Gastrocnemius medialis (tissue), 4 donors: ENCODE results near the gene ROBO2.

Experiments
- POLR2A ChIP-seq, 2 donors: fragments of 450-650 bp; IDR thresholded peaks; one replicate each; pipeline ENCODE4 v1.6.1; 2017; ENCODE audit warnings: antibody characterized with exemption in 2 of 2, mild to moderate bottlenecking in 2 of 2, moderate library complexity in 2 of 2
- TF ChIP-seq, protein P1 (sequence below), 5 experiments: fragments of 450-650 bp in 3 of 5; fragments of 200-600 bp in 2 of 5; sonication (generic) in 2 of 5; IDR thresholded peaks in 4 of 5; conservative IDR thresholded peaks in 1 of 5; 1 replicate in 4 of 5; 2 replicates in 1 of 5; pipeline ENCODE4 v1.5.1; 2016 to 2019; ENCODE audit warnings: antibody characterized with exemption in 5 of 5, mild to moderate bottlenecking in 3 of 5, moderate library complexity in 3 of 5

DNA sequence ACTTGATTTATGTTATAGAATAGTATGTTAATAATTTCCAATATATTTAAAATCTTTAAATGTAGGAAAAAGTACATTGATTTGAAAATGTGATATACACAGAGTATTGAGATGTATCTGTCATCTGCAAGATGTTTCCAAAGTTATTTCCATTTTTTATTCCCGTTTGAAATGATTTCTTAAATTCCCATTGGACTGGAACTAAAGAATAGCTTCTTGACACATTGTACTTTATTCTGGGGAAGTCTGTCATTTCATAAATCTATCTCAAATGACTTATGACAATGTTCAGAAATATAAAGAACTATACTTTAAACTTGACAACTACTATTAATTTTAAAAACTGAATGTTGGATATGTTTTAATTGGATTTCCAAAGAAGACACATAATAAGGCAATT is 489.6 kb downstream of the ROBO2 start:
- TF ChIP-seq, protein P1, sequence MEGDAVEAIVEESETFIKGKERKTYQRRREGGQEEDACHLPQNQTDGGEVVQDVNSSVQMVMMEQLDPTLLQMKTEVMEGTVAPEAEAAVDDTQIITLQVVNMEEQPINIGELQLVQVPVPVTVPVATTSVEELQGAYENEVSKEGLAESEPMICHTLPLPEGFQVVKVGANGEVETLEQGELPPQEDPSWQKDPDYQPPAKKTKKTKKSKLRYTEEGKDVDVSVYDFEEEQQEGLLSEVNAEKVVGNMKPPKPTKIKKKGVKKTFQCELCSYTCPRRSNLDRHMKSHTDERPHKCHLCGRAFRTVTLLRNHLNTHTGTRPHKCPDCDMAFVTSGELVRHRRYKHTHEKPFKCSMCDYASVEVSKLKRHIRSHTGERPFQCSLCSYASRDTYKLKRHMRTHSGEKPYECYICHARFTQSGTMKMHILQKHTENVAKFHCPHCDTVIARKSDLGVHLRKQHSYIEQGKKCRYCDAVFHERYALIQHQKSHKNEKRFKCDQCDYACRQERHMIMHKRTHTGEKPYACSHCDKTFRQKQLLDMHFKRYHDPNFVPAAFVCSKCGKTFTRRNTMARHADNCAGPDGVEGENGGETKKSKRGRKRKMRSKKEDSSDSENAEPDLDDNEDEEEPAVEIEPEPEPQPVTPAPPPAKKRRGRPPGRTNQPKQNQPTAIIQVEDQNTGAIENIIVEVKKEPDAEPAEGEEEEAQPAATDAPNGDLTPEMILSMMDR (IDR thresholded peaks at IDR 0.05 in 4 of 5, conservative IDR thresholded peaks at IDR 0.05 in 1 of 5), result no peak
- no peak for TF ChIP-seq POLR2A (IDR thresholded peaks at IDR 0.05)
